ENCODE measurements around the gene AGAP1. TPM values are rescaled to one million over a fixed set of nuclear protein-coding genes. Genes with fewer than 3 reads are reported as not detected.

Gene AGAP1
- total and polyA plus RNA-seq, 2 donors (not counting 3 experiments of a cell fraction or from before 2014, with no cell fraction given) = 10.2 to 20.9 TPM

- H3K4me1 ChIP-seq (ENCODE audit: control insufficient read depth, extremely low read depth, insufficient read depth, low read length) = peaks cover 6% of the 10 kb centered on the region
- no peaks in the 10 kb centered on the region for H3K9me1 ChIP-seq (replicated peaks; ENCODE audit: control insufficient read depth, extremely low read depth, insufficient read depth, low read length)
- no peaks in the 10 kb centered on the region for H3K9me3 ChIP-seq (replicated peaks; ENCODE audit: control insufficient read depth, insufficient read depth, low read length)
- H2AFZ ChIP-seq (ENCODE audit: low read depth, low read length) = no peak overlapping the region
- no peak overlapping the region for H3K4me3 ChIP-seq (replicated peaks in 1 of 3; ENCODE audit: insufficient read depth in 1 of 3, low read depth in 1 of 3, low read length in 3 of 3)
- intact Hi-C loops (cut with micrococcal nuclease) = no loop called here
- no peaks in the 10 kb centered on the region for H3K36me3 ChIP-seq (ENCODE audit: control insufficient read depth in 2 of 2, extremely low read depth in 1 of 2, insufficient read depth in 2 of 2, low read length in 2 of 2)
- no peaks in the 10 kb centered on the region for H3K79me2 ChIP-seq (ENCODE audit: control insufficient read depth, insufficient read depth, low read length)
- DNase-seq (ENCODE audit: low read depth, low spot score) = no peak
- no peak overlapping the region for H3K4me2 ChIP-seq (ENCODE audit: insufficient read depth, low read length)
- TF ChIP-seq JUN (IDR thresholded peaks at IDR 0.05; ENCODE audit: borderline replicate concordance, insufficient read depth, insufficient read length, low read depth) = no peak
- no peak for TF ChIP-seq POLR2AphosphoS5 (IDR thresholded peaks at IDR 0.05; ENCODE audit: insufficient read depth, low read depth, low read length)
- no peak for TF ChIP-seq EZH2 (IDR thresholded peaks at IDR 0.05; ENCODE audit: borderline replicate concordance, low read depth, low read length, severe bottlenecking)
- no peak for TF ChIP-seq CTCF (IDR thresholded peaks at IDR 0.05; ENCODE audit: extremely low read depth in 1 of 2, insufficient read depth in 1 of 2, low read depth in 1 of 2, low read length in 2 of 2)
- no peak for TF ChIP-seq MAX (IDR thresholded peaks at IDR 0.05; ENCODE audit: insufficient read depth, insufficient read length)
- TF ChIP-seq GATA2 (IDR thresholded peaks at IDR 0.05; ENCODE audit: insufficient read depth, insufficient read length, low read depth, low read length) = no peak
- no peak for TF ChIP-seq POLR2A (IDR thresholded peaks at IDR 0.05; ENCODE audit: low read depth, low read length)
- TF ChIP-seq MYC (IDR thresholded peaks at IDR 0.05; ENCODE audit: low read depth, low read length) = no peak
- TF ChIP-seq FOS (IDR thresholded peaks at IDR 0.05; ENCODE audit: borderline replicate concordance, insufficient read depth, low read length) = no peak
- no peak overlapping the region for H3K27ac ChIP-seq (ENCODE audit: insufficient read depth, low read depth, low read length)
- BruUV-seq (replicated peaks) = no TSS peak
- H3K27me3 ChIP-seq (ENCODE audit: control insufficient read depth in 2 of 2, insufficient read depth in 2 of 2, low read length in 2 of 2) = no peaks in the 10 kb centered on the region
- dilution Hi-C loops (cut with MboI; ENCODE audit: extremely low pct_ligation_motif_present, low sequenced_read_pairs) = no loop called here
- H4K20me1 ChIP-seq (replicated peaks; ENCODE audit: control insufficient read depth, extremely low read depth, insufficient read depth, low read length) = no peaks in the 10 kb centered on the region
- CTCF ChIA-PET = interaction anchor here (1.3 kb wide), 1 partner anchor 16 kb away, joined by 4 read pairs; no protein-coding TSS in a partner anchor
- FAIRE-seq = no peak
- POLR2A ChIA-PET = no interaction called here
- no peak overlapping the region for H3K9ac ChIP-seq (replicated peaks; ENCODE audit: extremely low read depth, insufficient read depth, low read length)
Measured at GRCh38 chr2:236081171-236081570, 587.3 kb downstream of the AGAP1 start.

Data from endothelial cell of umbilical vein (primary cell).